AG04450 (cell line): ENCODE results near the gene UPP1. TPM values are rescaled to one million over a fixed set of nuclear protein-coding genes. Genes with fewer than 3 reads are reported as not detected.

Experiments
- CTCF ChIA-PET: fragments of 300-600, 350-600 bp; formaldehyde crosslinking; extraction: SDS; loops from one replicate; lab custom pipeline; 2022; ENCODE audit warnings: antibody characterized with exemption, inconsistent platforms; lab: Charles Lee
- POLR2A ChIA-PET: fragments of 350-600 bp; formaldehyde crosslinking; extraction: SDS; loops from one replicate; lab custom pipeline; 2021; ENCODE audit warnings: antibody characterized with exemption, inconsistent platforms; lab: Yijun Ruan, JAX
- DNase-seq: peaks from one replicate; pipeline ENCODE4 v3.0.0-alpha.2; 2011; ENCODE audit warnings: low read depth, low spot score
- H3K27ac ChIP-seq: one replicate; pipeline ENCODE4 v1.5.1; 2012; ENCODE audit warnings: low read depth, low read length, control low read depth
- H3K27me3 ChIP-seq: one replicate; pipeline ENCODE4 v1.6.0; 2012; ENCODE audit warnings: low read length; ENCODE audit not compliant: control insufficient read depth, insufficient read depth
- H3K4me3 ChIP-seq: 2 replicates; pipeline ENCODE4 v1.5.1; 2011; ENCODE audit warnings: mild to moderate bottlenecking, low read depth, low read length, control low read depth
- H3K9me3 ChIP-seq: 2 replicates; pipeline ENCODE4 v1.5.1; 2012; ENCODE audit warnings: low read length; ENCODE audit not compliant: control insufficient read depth, insufficient read depth
- polyA plus RNA-seq: library from polyadenylated mRNA; depleted of rRNA; stranded (reverse); fragments of >200 nt; gene quantifications from 2 replicates; pipeline ENCODE4 v1.2.3, GENCODE V29; 2011
- TF ChIP-seq, protein P1 (sequence below): IDR thresholded peaks from 2 replicates; pipeline ENCODE4 v1.5.1; 2011; ENCODE audit warnings: low read depth, low read length, control low read depth, inconsistent platforms

The UPP1 gene
- polyA plus RNA-seq, 1 experiment = 7.9 TPM

DNA sequence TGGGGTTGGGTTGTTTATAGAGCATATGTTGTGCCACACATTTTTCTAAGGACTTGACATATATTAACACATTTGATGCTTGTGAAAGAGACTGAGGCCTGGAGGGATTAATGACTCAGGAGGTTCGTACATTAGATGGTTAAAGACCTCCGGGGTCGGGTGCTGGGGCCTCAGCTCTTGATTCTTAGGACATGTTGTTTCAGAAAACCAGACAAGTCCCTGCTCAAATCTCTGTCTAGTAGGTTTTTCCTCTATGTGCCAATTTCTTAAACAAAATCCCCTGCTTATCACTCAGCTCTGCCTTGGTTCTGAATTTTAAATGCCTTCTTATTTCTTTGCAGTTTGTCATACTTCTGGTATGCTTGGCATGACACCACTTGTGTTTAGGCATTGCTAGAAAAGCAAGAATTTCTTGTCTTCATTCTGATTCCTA lies 5.8 kb downstream of the UPP1 start:
- Histone ChIP-seq H3K27ac (no peak overlapping the region), H3K4me3 (no peak overlapping the region), H3K27me3 (no peaks in the 10 kb centered on the region), H3K9me3 (no peaks in the 10 kb centered on the region)
- no peak for DNase-seq
- ChIA-PET CTCF (interaction anchor here (0.6 to 3.0 kb wide), 3 partner anchors 15 to 807 kb away, joined by 3 to 32 read pairs (median 4); no protein-coding TSS in a partner anchor), POLR2A (interaction anchor here (1.1 kb wide), 1 partner anchor 9 kb away, joined by 3 read pairs; no protein-coding TSS in a partner anchor)
- TF ChIP-seq, protein P1, sequence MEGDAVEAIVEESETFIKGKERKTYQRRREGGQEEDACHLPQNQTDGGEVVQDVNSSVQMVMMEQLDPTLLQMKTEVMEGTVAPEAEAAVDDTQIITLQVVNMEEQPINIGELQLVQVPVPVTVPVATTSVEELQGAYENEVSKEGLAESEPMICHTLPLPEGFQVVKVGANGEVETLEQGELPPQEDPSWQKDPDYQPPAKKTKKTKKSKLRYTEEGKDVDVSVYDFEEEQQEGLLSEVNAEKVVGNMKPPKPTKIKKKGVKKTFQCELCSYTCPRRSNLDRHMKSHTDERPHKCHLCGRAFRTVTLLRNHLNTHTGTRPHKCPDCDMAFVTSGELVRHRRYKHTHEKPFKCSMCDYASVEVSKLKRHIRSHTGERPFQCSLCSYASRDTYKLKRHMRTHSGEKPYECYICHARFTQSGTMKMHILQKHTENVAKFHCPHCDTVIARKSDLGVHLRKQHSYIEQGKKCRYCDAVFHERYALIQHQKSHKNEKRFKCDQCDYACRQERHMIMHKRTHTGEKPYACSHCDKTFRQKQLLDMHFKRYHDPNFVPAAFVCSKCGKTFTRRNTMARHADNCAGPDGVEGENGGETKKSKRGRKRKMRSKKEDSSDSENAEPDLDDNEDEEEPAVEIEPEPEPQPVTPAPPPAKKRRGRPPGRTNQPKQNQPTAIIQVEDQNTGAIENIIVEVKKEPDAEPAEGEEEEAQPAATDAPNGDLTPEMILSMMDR = no peak

DNA sequence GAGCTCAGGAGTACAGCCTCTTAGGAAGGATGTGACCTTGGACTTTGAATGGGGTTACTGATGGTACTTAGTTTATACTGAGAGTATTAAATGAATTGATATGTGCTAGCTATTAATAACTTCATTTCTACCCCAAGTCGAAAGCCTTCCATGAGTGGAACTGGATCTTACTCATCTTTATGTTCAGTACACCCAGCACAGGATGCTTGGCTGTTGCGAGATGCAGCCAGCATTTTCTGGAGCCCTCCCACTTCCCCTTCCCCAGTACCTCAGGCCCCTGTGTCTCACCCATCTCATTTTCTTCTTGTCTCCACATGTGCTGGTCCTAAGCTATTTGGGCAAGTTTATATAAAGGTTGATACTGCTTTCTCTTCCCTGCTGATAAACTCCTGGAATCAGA lies 7.2 kb downstream of the UPP1 start:
- no peaks in the 10 kb centered on the region for H3K27me3 ChIP-seq
- ChIA-PET POLR2A (no interaction called here), CTCF (interaction anchor here (1.1 to 3.0 kb wide), 2 partner anchors 14 to 152 kb away, joined by 4 to 32 read pairs; no protein-coding TSS in a partner anchor)
- no peak for DNase-seq
- no peak overlapping the region for H3K27ac ChIP-seq
- no peaks in the 10 kb centered on the region for H3K9me3 ChIP-seq
- TF ChIP-seq, protein P1 = no peak
- no peak overlapping the region for H3K4me3 ChIP-seq

DNA sequence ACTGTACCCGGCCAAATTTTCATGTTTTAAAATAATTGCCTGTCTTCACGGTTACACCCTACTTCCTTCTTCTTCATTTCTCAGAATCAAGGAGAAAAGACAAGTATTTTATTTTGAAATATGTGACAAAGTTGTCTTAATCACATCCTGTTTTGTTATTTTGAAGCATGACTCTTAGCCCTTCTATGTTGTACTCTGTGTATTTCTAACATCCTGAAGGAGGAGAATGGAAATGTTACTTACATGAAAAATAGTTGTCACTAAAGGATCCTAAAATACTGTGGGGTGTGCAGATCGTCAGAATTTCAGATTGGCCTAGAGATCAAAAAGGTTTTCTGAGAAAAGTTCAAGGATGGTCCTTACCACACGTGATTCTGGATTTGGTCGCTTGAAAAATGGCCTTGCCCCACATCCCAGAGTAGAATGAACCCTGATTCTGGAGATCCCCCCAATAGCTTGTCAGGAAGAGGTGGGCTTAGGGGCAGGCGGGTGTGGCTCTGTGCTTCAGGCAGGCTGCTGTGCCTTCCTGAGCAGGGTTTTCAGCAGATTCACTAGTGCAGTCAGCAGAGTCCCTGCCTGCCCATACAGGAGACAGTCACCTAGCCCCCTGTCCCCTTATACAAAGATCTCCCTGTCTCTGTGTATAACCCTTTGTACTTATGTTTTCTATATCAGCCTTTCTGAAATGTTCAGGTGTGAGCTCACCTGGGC lies 8.6 kb downstream of the UPP1 start:
- Histone ChIP-seq H3K27ac (no peak overlapping the region), H3K9me3 (no peaks in the 10 kb centered on the region), H3K4me3 (no peak overlapping the region), H3K27me3 (no peaks in the 10 kb centered on the region)
- ChIA-PET CTCF (interaction anchor here (0.8 to 4.0 kb wide), 2 partner anchors 12 to 108 kb away, joined by 3 to 26 read pairs; no protein-coding TSS in a partner anchor), POLR2A (no interaction called here)
- TF ChIP-seq, protein P1 = no peak
- no peak for DNase-seq

DNA sequence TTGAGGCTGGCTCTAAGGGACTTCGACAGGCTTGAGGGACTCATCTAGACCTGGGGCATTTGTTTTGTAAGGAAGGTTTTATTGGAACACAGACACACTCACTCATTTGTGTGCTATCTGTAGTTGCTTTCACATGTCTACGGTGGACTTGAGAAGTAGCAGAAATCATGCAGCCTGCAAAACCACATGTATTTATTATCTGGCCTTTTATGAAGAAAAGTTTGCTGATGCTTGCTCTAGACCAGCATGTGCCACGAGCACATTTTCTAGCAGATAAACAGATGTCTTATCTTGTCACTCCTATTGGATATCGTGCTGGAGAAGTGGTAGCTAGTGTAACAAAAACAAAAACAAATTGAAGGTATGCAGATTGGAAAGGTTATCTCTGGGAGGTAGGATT lies 9.8 kb downstream of the UPP1 start:
- no peak overlapping the region for H3K4me3 ChIP-seq
- H3K27me3 ChIP-seq = no peaks in the 10 kb centered on the region
- no peaks in the 10 kb centered on the region for H3K9me3 ChIP-seq
- no peak for DNase-seq
- CTCF ChIA-PET = interaction anchor here (0.8 to 4.0 kb wide), 3 partner anchors 11 to 110 kb away, joined by 3 to 26 read pairs (median 4); no protein-coding TSS in a partner anchor
- H3K27ac ChIP-seq = no peak overlapping the region
- POLR2A ChIA-PET = no interaction called here
- TF ChIP-seq, protein P1 = no peak

DNA sequence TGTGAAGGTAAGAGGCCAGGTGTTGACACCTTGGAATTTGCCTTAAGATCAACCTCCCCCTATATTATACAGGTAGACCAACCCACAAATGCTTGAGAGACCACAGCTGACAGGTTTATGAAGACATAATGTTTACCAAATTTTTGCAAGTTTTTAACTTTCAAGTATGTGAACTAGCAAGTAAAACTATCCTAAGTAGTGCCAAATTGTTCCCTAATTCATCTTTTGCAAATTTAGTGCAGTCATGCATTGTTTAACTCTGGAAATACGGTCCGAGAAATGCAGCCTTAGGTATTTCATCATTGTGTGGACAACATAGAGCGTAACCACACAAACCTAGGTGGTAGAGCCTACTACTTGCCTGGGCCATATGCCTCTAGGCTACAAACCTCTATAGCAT lies 10.7 kb downstream of the UPP1 start:
- POLR2A ChIA-PET = no interaction called here
- CTCF ChIA-PET = interaction anchor here (0.5 to 4.0 kb wide), 3 partner anchors 9 to 155 kb away, joined by 4 to 26 read pairs (median 5); no protein-coding TSS in a partner anchor
- no peak for DNase-seq
- no peaks in the 10 kb centered on the region for H3K27me3 ChIP-seq
- H3K9me3 ChIP-seq = no peaks in the 10 kb centered on the region
- TF ChIP-seq, protein P1 = no peak
- H3K4me3 ChIP-seq = no peak overlapping the region
- H3K27ac ChIP-seq = no peak overlapping the region
